HepG2 (cell line): ENCODE data around the gene UTF1. TPM values are rescaled to one million over a fixed set of nuclear protein-coding genes. Genes with fewer than 3 reads are reported as not detected.

Experiments
- ATAC-seq: fragments of 200-7000 bp; cut with Tn5 transposase; 3 replicates; pipeline ENCODE4 v1.9.1; 2020; ENCODE audit warnings: mild to moderate bottlenecking, moderate library complexity
- BruUV-seq: library from RNA; stranded (reverse); fragments of 400-500 nt; replicated peaks from 2 replicates; lab custom pipeline; 2021; lab: Mats Ljungman, UMichigan
- CTCF ChIA-PET: fragments of 300-600 bp; formaldehyde crosslinking; extraction: SDS; loops from one replicate; lab custom pipeline; 2021; ENCODE audit warnings: low total read pairs, inconsistent platforms, low intra/inter-chr PET ratio; lab: Yijun Ruan, JAX
- POLR2A ChIA-PET: fragments of 350-600 bp; sonication (Branson Sonifier 250); formaldehyde crosslinking; loops from one replicate; lab custom pipeline; 2020; ENCODE audit warnings: antibody characterized with exemption, inconsistent platforms; lab: Yijun Ruan, JAX
- DNase-seq: peaks from one replicate; pipeline ENCODE4 v3.0.0-alpha.2; 2015; ENCODE audit warnings: low spot score
- FAIRE-seq: peaks from 3 replicates; lab custom pipeline; 2011; peaks lifted over from hg19 to GRCh38; lab: Jason Lieb, UNC
- H2AFZ ChIP-seq: one replicate; pipeline ENCODE4 v1.6.1; 2011; ENCODE audit warnings: low read length, inconsistent platforms
- H3K27ac ChIP-seq: fragments of 300-600 bp; 3 replicates; pipeline ENCODE4 v1.8.0; 2011; ENCODE audit warnings: mixed run types, mild to moderate bottlenecking, mixed read lengths, low read length, inconsistent platforms; ENCODE audit not compliant: insufficient read depth; ENCODE audit errors: extremely low read length
- H3K27me3 ChIP-seq, 2 experiments: fragments of 200-600 bp in 1 of 2; 2 replicates in 1 of 2; 3 replicates in 1 of 2; pipeline versions ENCODE4 v1.6.0 to v1.8.0; 2011; ENCODE audit warnings: low read length in 2 of 2, mild to moderate bottlenecking in 2 of 2, moderate library complexity in 2 of 2, inconsistent platforms in 1 of 2; ENCODE audit not compliant: insufficient read depth in 2 of 2, control insufficient read depth in 1 of 2
- H3K36me3 ChIP-seq, 2 experiments: fragments of 200-600 bp in 1 of 2; replicated peaks in 1 of 2; 2 replicates in 1 of 2; 3 replicates in 1 of 2; pipeline versions ENCODE4 v1.5.1 to v1.8.0; 2011; ENCODE audit warnings: low read length in 2 of 2, inconsistent platforms in 1 of 2; ENCODE audit not compliant: insufficient read depth in 2 of 2, control insufficient read depth in 1 of 2
- H3K4me1 ChIP-seq: 2 replicates; pipeline ENCODE4 v1.5.1; 2012; ENCODE audit warnings: low read length, inconsistent platforms; ENCODE audit not compliant: insufficient read depth
- H3K4me2 ChIP-seq: 2 replicates; pipeline ENCODE4 v1.6.0; 2011; ENCODE audit warnings: low read depth, low read length, inconsistent platforms
- H3K4me3 ChIP-seq, 3 experiments: fragments of 200-600 bp in 1 of 3; sonication (generic), shearing (Covaris generic) in 1 of 3; replicated peaks in 1 of 3; 2 replicates each; pipeline ENCODE4 v1.5.1; 2011 to 2016; ENCODE audit warnings: low read length in 3 of 3, inconsistent platforms in 2 of 3, low read depth in 2 of 3, mild to moderate bottlenecking in 2 of 3, control low read depth in 1 of 3, mixed read lengths in 1 of 3; ENCODE audit not compliant: insufficient read depth in 1 of 3
- H3K79me2 ChIP-seq: one replicate; pipeline ENCODE4 v1.6.1; 2011; ENCODE audit warnings: low read length, inconsistent platforms; ENCODE audit not compliant: insufficient read depth
- H3K9ac ChIP-seq: 2 replicates; pipeline ENCODE4 v1.6.0; 2011; ENCODE audit warnings: mild to moderate bottlenecking, low read depth, low read length, inconsistent platforms; ENCODE audit not compliant: insufficient read depth
- H3K9me3 ChIP-seq: 2 replicates; pipeline ENCODE4 v1.5.1; 2012; ENCODE audit warnings: mild to moderate bottlenecking, low read length
- H4K20me1 ChIP-seq: 2 replicates; pipeline ENCODE4 v1.6.0; 2011; ENCODE audit warnings: inconsistent platforms, mild to moderate bottlenecking, low read length, moderate library complexity; ENCODE audit not compliant: insufficient read depth
- ARHGAP35 ChIP-seq: sonication (generic); formaldehyde crosslinking; IDR thresholded peaks from 2 replicates; pipeline ENCODE4 v1.9.0; 2022; ENCODE audit warnings: mild to moderate bottlenecking, inconsistent platforms, moderate library complexity, missing genetic modification reagents, borderline replicate concordance
- FLYWCH1 ChIP-seq: sonication (generic); formaldehyde crosslinking; IDR thresholded peaks from 2 replicates; pipeline ENCODE4 v1.8.1; 2023; ENCODE audit warnings: mild to moderate bottlenecking, missing genetic modification reagents
- GZF1 ChIP-seq: sonication (generic); formaldehyde crosslinking; IDR thresholded peaks from 2 replicates; pipeline ENCODE4 v1.5.1; 2020; ENCODE audit warnings: mild to moderate bottlenecking, missing genetic modification reagents
- NAIF1 ChIP-seq: sonication (generic); formaldehyde crosslinking; IDR thresholded peaks from 2 replicates; pipeline ENCODE4 v1.5.0; 2020; ENCODE audit warnings: mild to moderate bottlenecking, missing genetic modification reagents, borderline replicate concordance
- PRMT3 ChIP-seq: sonication (generic); formaldehyde crosslinking; IDR thresholded peaks from 2 replicates; pipeline ENCODE4 v1.8.1; 2022; ENCODE audit warnings: low read depth, mild to moderate bottlenecking, moderate library complexity, missing genetic modification reagents, borderline replicate concordance
- RXRA ChIP-seq: sonication (generic); formaldehyde crosslinking; IDR thresholded peaks from 2 replicates; pipeline ENCODE4 v1.5.1; 2020; ENCODE audit warnings: missing genetic modification reagents
- TCF12 ChIP-seq, 2 experiments: fragments of 450-650 bp in 1 of 2; sonication (generic) in 1 of 2; formaldehyde crosslinking in 1 of 2; IDR thresholded peaks; 2 replicates each; pipeline versions ENCODE4 v1.6.1 to v1.8.0; 2017 to 2022; ENCODE audit warnings: antibody characterized with exemption in 1 of 2, mild to moderate bottlenecking in 1 of 2, missing genetic modification reagents in 1 of 2, moderate library complexity in 1 of 2
- ZNF160 ChIP-seq: sonication (generic); formaldehyde crosslinking; IDR thresholded peaks from 2 replicates; pipeline ENCODE4 v1.8.0; 2022; ENCODE audit warnings: mild to moderate bottlenecking, inconsistent platforms, missing genetic modification reagents
- ZNF564 ChIP-seq: sonication (generic); formaldehyde crosslinking; IDR thresholded peaks from 2 replicates; pipeline ENCODE4 v1.8.1; 2023; ENCODE audit warnings: mild to moderate bottlenecking, missing genetic modification reagents
- ZNF775 ChIP-seq: sonication (generic); formaldehyde crosslinking; IDR thresholded peaks from 2 replicates; pipeline ENCODE4 v1.4.0; 2020; ENCODE audit warnings: missing genetic modification reagents, mild to moderate bottlenecking, moderate library complexity, borderline replicate concordance
- ZSCAN21 ChIP-seq: sonication (generic); formaldehyde crosslinking; IDR thresholded peaks from 2 replicates; pipeline ENCODE4 v1.8.0; 2022; ENCODE audit warnings: mild to moderate bottlenecking, missing genetic modification reagents, moderate library complexity, borderline replicate concordance
- WGBS: methylation state at CpG from one replicate; pipeline ENCODE4 v1.1.6; 2017; ENCODE audit warnings: low lambda C conversion rate; 5-methylcytosine and 5-hydroxymethylcytosine counted together
- in situ Hi-C: cut with HindIII; loops from 2 replicates; pipeline ENCODE4 v1.10.0; 2017; ENCODE audit warnings: low pct_unique_long_range_greater_than_20kb; ENCODE audit not compliant: extremely low pct_ligation_motif_present
- intact Hi-C: fragments of 100-400 bp; cut with micrococcal nuclease; formaldehyde crosslinking; loops from one replicate; pipeline ENCODE4 v1.10.0; 2022; ENCODE audit not compliant: unreplicated experiment
- polyA plus RNA-seq, 8 experiments: library from polyadenylated mRNA; depleted of rRNA in 3 of 8; stranded (reverse) in 7 of 8; unstranded in 1 of 8; fragments of >200 nt; fragmentation: Illumina TruSeq in 4 of 8; extraction: Trizol in 4 of 8; gene quantifications; 2 replicates each; pipeline versions ENCODE4 v1.2.1 to v1.2.3, GENCODE V29; 2011 to 2016; ENCODE audit warnings: low read depth in 4 of 8, missing spikeins in 1 of 8, mixed read lengths in 1 of 8; ENCODE audit not compliant: insufficient read depth in 1 of 8
- total RNA-seq, 5 experiments: library from RNA; depleted of rRNA; stranded (reverse); fragments of >200 nt; fragmentation: Illumina TruSeq; extraction: Trizol; gene quantifications; 2 replicates each; pipeline ENCODE4 v1.2.3, GENCODE V29; 2016; ENCODE audit warnings: low read depth in 1 of 5
- TF ChIP-seq, protein P1 (sequence below): sonication (generic); formaldehyde crosslinking; conservative IDR thresholded peaks from 2 replicates; pipeline ENCODE4 v1.8.0; 2022; ENCODE audit warnings: mild to moderate bottlenecking, moderate library complexity, missing genetic modification reagents
- TF ChIP-seq, protein P2 (sequence below): sonication (generic); formaldehyde crosslinking; IDR thresholded peaks from 2 replicates; pipeline ENCODE4 v1.4.0; 2020; ENCODE audit warnings: missing genetic modification reagents, mild to moderate bottlenecking, borderline replicate concordance
- TF ChIP-seq, protein P3 (sequence below): sonication (generic); formaldehyde crosslinking; IDR thresholded peaks from 2 replicates; pipeline ENCODE4 v1.9.0; 2021; ENCODE audit warnings: missing genetic modification reagents, borderline replicate concordance
- TF ChIP-seq, protein P4 (sequence below): sonication (generic); formaldehyde crosslinking; IDR thresholded peaks from 2 replicates; pipeline ENCODE4 v1.5.0; 2020; ENCODE audit warnings: mild to moderate bottlenecking, missing genetic modification reagents

The UTF1 gene
- total and polyA plus RNA-seq, 2 of the 13 experiments (the other 11 are each of a cell fraction or from before 2014, with no cell fraction given) = not detected

DNA sequence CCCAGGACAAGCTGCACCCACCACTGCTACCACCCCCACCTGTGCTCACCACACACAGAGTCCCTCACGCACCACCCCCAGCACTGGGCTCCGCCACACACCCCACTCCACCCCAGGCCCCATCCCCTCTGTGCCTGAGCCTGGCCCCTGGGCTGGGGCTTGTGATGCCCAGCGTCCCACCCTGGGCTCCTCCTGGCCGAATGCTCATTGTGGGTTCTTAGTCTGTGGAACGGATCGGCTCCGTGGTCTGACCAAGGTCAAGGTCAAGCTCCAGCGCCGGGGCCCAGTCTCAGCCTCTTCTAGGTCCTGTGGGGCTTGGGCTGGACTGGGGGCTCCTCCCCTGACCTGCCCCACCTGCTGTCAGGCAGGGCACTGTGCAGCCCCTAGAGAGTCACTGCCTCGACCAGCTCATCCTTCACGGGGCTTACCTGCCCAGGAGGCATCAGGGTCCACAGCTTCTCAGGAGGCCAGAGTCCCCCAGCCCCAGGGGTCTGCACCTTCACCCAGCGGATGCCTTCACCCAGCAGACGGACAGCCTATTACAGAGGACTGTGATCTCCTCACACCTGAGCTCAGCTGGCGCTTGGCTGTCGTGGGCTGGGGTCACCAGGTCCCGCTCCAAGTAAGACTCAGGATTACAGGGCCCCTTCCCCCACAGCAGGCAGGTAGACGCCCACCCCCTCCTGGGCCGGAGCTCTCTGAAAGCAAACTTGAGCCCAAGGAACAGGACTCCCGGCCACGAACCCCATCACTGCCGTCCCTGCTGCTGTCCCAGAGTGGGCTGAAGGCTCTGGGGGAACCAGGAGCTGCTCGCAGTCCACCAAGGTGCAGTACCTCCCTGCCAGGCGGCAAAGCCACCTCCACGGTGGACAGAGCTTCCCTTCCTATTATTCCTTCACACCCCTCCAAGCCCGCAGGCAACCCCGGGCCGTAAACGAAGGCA lies 15.3 kb upstream of the UTF1 start:
- no peak overlapping the region for H3K4me3 ChIP-seq
- peak; percentile 34; the same call in 2 of the 3 replicates for ATAC-seq
- H3K9me3 ChIP-seq = no peaks in the 10 kb centered on the region
- H3K9ac ChIP-seq = no peak overlapping the region
- no peak overlapping the region for H3K27ac ChIP-seq
- peaks cover 13 to 70% of the 10 kb centered on the region in 2 experiments; a peak in 4 of 5 replicates for H3K27me3 ChIP-seq
- intact Hi-C loops = no loop called here
- ChIA-PET CTCF (no interaction called here), POLR2A (no interaction called here)
- peaks cover 5% of the 10 kb centered on the region; the same call in 1 of the 2 replicates for H4K20me1 ChIP-seq
- H3K4me1 ChIP-seq = no peaks in the 10 kb centered on the region
- H3K36me3 ChIP-seq = no peaks in the 10 kb centered on the region
- DNase-seq = no peak
- H3K4me2 ChIP-seq = no peak overlapping the region
- H3K79me2 ChIP-seq = no peaks in the 10 kb centered on the region
- BruUV-seq = no TSS peak
- H2AFZ ChIP-seq = no peak overlapping the region
- no peak for FAIRE-seq
- in situ Hi-C loops = no loop called here
- 12% methylated on average over 17 of the region's 28 CpGs for WGBS
- no peak for TF ChIP-seq RXRA
- TF ChIP-seq ZNF160 (CRISPR knock-in tag) = no peak
- no peak for TF ChIP-seq PRMT3 (CRISPR knock-in tag)
- no peak for TF ChIP-seq TCF12 (IDR thresholded peaks at IDR 0.05)
- TF ChIP-seq TCF12 (CRISPR knock-in tag; IDR thresholded peaks at IDR 0.05) = no peak
- TF ChIP-seq, protein P1, sequence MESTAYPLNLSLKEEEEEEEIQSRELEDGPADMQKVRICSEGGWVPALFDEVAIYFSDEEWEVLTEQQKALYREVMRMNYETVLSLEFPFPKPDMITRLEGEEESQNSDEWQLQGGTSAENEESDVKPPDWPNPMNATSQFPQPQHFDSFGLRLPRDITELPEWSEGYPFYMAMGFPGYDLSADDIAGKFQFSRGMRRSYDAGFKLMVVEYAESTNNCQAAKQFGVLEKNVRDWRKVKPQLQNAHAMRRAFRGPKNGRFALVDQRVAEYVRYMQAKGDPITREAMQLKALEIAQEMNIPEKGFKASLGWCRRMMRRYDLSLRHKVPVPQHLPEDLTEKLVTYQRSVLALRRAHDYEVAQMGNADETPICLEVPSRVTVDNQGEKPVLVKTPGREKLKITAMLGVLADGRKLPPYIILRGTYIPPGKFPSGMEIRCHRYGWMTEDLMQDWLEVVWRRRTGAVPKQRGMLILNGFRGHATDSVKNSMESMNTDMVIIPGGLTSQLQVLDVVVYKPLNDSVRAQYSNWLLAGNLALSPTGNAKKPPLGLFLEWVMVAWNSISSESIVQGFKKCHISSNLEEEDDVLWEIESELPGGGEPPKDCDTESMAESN (CRISPR knock-in tag) = no peak
- no peak for TF ChIP-seq ZSCAN21 (CRISPR knock-in tag)
- TF ChIP-seq, protein P2, sequence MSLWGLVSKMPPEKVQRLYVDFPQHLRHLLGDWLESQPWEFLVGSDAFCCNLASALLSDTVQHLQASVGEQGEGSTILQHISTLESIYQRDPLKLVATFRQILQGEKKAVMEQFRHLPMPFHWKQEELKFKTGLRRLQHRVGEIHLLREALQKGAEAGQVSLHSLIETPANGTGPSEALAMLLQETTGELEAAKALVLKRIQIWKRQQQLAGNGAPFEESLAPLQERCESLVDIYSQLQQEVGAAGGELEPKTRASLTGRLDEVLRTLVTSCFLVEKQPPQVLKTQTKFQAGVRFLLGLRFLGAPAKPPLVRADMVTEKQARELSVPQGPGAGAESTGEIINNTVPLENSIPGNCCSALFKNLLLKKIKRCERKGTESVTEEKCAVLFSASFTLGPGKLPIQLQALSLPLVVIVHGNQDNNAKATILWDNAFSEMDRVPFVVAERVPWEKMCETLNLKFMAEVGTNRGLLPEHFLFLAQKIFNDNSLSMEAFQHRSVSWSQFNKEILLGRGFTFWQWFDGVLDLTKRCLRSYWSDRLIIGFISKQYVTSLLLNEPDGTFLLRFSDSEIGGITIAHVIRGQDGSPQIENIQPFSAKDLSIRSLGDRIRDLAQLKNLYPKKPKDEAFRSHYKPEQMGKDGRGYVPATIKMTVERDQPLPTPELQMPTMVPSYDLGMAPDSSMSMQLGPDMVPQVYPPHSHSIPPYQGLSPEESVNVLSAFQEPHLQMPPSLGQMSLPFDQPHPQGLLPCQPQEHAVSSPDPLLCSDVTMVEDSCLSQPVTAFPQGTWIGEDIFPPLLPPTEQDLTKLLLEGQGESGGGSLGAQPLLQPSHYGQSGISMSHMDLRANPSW (CRISPR knock-in tag) = no peak
- TF ChIP-seq FLYWCH1 = no peak
- TF ChIP-seq NAIF1 (CRISPR knock-in tag) = no peak
- TF ChIP-seq, protein P3, sequence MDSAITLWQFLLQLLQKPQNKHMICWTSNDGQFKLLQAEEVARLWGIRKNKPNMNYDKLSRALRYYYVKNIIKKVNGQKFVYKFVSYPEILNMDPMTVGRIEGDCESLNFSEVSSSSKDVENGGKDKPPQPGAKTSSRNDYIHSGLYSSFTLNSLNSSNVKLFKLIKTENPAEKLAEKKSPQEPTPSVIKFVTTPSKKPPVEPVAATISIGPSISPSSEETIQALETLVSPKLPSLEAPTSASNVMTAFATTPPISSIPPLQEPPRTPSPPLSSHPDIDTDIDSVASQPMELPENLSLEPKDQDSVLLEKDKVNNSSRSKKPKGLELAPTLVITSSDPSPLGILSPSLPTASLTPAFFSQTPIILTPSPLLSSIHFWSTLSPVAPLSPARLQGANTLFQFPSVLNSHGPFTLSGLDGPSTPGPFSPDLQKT (CRISPR knock-in tag) = no peak
- no peak for TF ChIP-seq ZNF564 (CRISPR knock-in tag)
- no peak for TF ChIP-seq ZNF775 (CRISPR knock-in tag)
- TF ChIP-seq ARHGAP35 (CRISPR knock-in tag) = no peak
- no peak for TF ChIP-seq GZF1 (CRISPR knock-in tag)
- TF ChIP-seq, protein P4, sequence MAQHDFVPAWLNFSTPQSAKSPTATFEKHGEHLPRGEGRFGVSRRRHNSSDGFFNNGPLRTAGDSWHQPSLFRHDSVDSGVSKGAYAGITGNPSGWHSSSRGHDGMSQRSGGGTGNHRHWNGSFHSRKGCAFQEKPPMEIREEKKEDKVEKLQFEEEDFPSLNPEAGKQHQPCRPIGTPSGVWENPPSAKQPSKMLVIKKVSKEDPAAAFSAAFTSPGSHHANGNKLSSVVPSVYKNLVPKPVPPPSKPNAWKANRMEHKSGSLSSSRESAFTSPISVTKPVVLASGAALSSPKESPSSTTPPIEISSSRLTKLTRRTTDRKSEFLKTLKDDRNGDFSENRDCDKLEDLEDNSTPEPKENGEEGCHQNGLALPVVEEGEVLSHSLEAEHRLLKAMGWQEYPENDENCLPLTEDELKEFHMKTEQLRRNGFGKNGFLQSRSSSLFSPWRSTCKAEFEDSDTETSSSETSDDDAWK (CRISPR knock-in tag) = no peak
